Suprapubic skin (tissue), 3 donors: ENCODE data around the gene C1orf21.

Source experiments
- CTCF ChIP-seq, 2 donors: fragments of 200-600 bp in 1 of 2; fragments of 450-650 bp in 1 of 2; sonication (generic) in 1 of 2; IDR thresholded peaks; one replicate each; pipeline ENCODE4 v1.5.1; 2016 to 2019; ENCODE audit warnings: antibody characterized with exemption in 2 of 2, mild to moderate bottlenecking in 1 of 2, moderate library complexity in 1 of 2
- EP300 ChIP-seq: sonication (generic); formaldehyde crosslinking; IDR thresholded peaks from one replicate; pipeline ENCODE4 v1.6.1; 2017; ENCODE audit warnings: antibody characterized with exemption
- POLR2A ChIP-seq, 2 donors: fragments of 450-650 bp; IDR thresholded peaks; one replicate each; pipeline ENCODE4 v1.6.1; 2017; ENCODE audit warnings: antibody characterized with exemption in 2 of 2, mild to moderate bottlenecking in 2 of 2, moderate library complexity in 2 of 2

GRCh38 chr1:184530226-184530625 lies 143.4 kb downstream of the C1orf21 start:
- TF ChIP-seq EP300, result no peak
- TF ChIP-seq CTCF (IDR thresholded peaks at IDR 0.05), result no peak
- TF ChIP-seq POLR2A (IDR thresholded peaks at IDR 0.05), result no peak
